ENCODE results near the gene TSPAN9. TPM values are rescaled to one million over a fixed set of nuclear protein-coding genes. Genes with fewer than 3 reads are reported as not detected.

Gene TSPAN9
- polyA plus RNA-seq, 4 donors: 90.1 to 101 (median 97.8) TPM

DNA sequence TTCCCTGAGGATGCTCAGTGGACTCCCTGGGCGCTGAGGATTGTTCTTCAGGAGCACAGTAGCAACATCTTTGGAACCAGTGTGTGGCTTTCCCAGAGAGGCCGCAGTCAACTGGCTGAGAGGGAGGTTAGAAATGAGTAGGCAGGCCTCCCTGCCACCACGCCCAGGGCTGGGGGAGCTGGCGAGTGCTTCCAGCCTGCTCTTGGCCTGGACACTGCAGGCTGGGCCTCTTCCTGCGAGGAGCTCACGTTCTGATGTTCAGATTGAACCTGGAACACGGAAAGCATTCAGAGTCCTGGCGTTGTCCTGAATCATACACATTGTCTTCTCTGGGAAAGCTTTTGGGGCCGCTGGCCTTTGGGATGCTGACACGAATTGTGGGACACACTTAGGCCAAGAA, 15.6 kb downstream of the TSPAN9 start:
- DNase-seq (ENCODE audit: low read depth in 4 of 4, low spot score in 3 of 4): no peak

- peak; percentile 73 to 85 (median 83) for DNase-seq (ENCODE audit: low read depth in 4 of 4, low spot score in 3 of 4)
These were observed 20.1 kb downstream of the TSPAN9 start for GRCh38 chr12:3097186-3097804.

- DNase-seq (ENCODE audit: low read depth in 4 of 4, low spot score in 3 of 4): no peak
These were observed 20.7 kb downstream of the TSPAN9 start for GRCh38 chr12:3097836-3098235.

- no peak for DNase-seq (ENCODE audit: low read depth in 4 of 4, low spot score in 3 of 4)
These were observed 21.3 kb downstream of the TSPAN9 start for GRCh38 chr12:3098436-3098835.

DNA sequence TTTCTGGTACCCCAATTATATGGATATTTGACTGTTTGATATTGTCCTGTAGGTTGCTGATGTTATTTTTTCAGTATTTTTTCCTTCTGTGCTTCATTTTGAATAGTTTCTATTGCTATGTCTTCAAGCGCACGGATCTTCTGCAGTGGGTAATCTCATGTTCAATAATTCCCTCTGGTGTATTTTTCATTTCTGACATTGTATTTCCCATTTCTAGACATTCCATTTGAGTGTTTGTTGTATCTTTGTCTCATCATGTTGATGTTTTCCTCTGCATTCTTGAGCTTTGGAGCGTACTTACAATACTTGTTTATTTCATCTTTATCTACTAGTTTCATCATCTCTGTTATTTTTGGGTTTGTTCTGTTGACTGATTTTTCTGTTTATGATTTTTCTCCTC, 22.0 kb downstream of the TSPAN9 start:
- no peak for DNase-seq (ENCODE audit: low read depth in 4 of 4, low spot score in 3 of 4)

DNA sequence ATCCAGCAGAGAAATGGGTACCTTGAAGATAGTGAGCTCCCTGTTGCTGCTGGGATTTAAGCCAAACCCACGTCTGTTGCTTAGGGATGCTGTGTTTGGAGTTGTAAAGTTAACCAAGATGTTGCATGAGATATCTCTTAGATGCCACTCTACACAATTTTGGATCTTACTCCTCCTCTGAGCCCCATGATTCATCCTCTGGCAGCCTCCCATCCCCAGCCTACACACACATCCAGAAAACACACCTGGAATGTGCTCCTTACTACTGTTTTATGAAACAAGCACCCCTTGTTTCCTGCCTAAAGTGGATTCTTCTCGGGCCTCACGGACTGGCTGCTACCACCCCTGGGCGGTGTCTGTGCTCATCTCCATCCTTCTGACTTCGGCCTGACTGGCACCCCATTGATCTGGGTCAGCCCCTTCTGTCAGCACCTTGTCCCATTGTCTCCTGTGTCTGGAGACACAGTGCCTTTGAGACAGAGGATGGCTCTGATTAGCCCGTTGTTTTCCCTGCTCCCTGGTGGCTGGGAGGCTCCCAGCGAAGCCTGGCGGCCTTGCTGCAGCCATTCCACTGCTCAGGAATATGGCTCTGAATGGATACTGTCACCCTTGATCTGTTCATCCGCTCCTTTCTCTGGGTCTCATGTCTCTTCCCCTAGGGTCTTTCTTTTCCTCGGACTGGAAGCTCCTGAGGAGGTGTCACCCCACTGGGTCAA, 24.3 kb downstream of the TSPAN9 start:
- no peak for DNase-seq (ENCODE audit: low read depth in 4 of 4, low spot score in 3 of 4)

- DNase-seq (ENCODE audit: low read depth in 4 of 4, low spot score in 3 of 4): no peak
These were observed 25.7 kb downstream of the TSPAN9 start for GRCh38 chr12:3102771-3103410.

- DNase-seq (ENCODE audit: low read depth in 4 of 4, low spot score in 3 of 4): no peak
These were observed 26.6 kb downstream of the TSPAN9 start for GRCh38 chr12:3103806-3104205.

DNA sequence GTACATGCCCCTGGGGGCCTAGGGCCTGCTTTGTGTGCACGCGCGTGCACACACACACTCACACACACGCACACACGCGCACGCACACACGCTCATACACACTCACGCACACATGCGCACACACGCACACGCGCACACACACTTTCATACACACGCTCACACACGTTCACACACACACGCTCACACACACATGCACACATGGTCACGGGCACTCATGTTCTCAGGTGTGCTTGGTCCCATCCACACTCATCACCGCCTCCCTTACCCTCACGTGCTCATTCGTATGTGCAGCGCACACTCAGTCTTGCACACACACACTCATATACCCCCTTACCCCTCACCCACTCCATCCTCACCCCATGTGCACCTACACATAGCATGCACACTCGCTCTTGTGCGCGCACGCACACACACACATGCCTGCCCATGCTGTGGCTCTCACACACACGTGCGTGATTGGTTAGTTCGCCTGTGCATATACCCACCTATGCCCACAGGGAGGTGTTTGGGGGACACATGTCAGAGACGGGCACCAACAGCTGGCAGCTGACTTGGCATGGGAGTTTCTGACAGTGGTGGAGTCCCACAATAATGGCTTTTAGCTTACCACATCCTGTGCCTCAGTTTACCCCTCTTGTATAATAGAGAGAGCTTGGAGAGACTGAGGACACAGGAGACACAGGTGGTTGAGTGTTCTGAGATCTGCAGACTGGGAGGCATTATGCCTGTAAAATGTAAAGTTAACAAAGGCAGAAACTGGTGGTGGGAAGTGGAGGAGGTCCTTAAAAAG, 28.7 kb downstream of the TSPAN9 start:
- DNase-seq (ENCODE audit: low read depth in 4 of 4, low spot score in 3 of 4): no peak

GRCh38 chr12:3106579-3106978, 29.4 kb downstream of the TSPAN9 start:
- no peak for DNase-seq (ENCODE audit: low read depth in 4 of 4, low spot score in 3 of 4)

GRCh38 chr12:3107071-3107583, 29.9 kb downstream of the TSPAN9 start:
- no peak for DNase-seq (ENCODE audit: low read depth in 4 of 4, low spot score in 3 of 4)

DNA sequence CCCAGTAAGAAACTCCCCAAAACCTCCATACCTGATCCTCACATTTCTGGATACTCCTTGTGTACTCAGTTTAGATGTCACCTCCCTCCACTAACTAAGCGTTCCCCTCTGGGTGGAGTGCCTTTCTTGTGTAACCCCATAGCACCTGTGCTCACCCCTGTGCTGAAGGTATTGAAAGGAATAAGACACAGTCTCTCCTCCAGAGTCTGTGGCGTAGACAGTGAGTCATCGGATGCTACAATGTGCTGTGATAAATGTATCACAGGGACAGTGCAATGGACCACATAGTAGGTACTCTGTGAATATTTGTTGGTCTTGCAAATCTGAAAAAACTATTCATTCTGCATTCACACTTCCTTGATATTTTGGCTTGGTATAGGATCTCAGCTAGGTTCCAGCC, 30.8 kb downstream of the TSPAN9 start:
- DNase-seq (ENCODE audit: low read depth in 4 of 4, low spot score in 3 of 4): no peak

DNA sequence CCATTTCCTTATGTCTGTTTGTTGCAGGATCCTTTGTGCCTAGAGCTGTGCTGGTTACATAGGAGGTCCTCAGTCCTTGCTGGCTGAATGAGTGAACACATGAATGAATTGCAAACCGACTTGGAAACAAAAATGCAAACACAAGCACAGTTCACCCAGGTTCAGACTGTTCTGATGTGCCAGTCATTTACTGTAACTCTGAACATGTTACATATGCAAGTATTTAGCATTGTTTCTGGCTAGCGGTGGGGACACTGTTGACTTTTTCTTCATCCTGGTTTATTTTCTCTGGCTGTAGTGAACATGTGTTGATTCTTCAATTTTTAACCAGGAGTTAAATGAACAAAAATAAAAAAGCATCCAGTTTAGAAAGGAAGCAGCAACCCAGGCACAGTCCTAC, 33.4 kb downstream of the TSPAN9 start:
- DNase-seq (ENCODE audit: low read depth in 4 of 4, low spot score in 3 of 4): no peak

DNA sequence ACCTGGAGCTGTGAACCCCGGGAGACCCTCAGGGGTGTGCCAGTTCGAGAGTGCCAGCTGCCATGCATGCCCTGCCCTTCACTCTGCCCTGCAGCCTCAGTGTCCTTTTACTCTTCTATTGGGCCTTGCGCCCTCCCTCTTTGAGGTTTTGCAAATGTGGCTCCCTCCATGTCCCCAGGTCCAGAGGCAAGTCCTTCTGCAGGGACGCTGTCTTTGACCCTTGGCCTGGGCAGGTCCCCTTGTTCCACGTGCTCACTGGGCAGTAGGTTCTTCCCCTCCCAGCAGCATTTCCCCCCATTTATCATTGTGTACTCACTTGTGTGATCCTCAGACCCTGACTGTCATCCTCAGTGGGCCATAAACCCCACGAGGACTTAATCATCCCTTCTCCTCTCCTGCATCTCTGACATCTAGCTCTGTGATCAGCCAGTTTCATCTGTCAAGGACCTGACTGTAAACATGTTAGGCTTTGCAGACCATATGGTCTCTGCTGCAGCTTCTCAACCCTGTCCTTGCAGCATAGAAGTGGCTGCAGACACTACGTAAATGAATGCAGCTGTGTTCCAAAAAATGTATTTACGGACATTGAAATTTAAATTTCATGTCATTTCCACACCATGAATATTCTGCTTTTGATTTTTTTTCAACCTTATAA, 36.6 kb downstream of the TSPAN9 start:
- no peak for DNase-seq (ENCODE audit: low read depth in 4 of 4, low spot score in 3 of 4)

- no peak for DNase-seq (ENCODE audit: low read depth in 4 of 4, low spot score in 3 of 4)
These were observed 37.5 kb downstream of the TSPAN9 start for GRCh38 chr12:3114671-3115070.

DNA sequence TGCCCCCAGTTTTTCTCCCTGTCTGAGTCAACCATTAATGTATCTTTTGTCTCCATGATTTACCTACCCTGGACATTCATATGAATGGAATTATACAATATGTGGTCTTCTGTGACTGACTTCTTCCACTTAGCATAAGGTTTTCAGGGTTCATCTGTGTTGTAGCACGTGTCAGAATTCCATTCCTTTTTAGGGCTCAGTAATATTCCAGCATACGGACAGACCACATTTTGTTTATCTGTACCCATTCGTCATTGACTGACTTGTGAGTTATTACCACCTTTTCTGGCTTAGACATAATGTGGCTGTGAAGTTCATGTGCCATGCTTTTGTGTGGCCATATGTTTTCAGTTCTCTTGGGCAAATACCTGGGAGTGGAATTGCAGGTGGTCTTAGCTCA, 37.9 kb downstream of the TSPAN9 start:
- DNase-seq (ENCODE audit: low read depth in 4 of 4, low spot score in 3 of 4): no peak

GRCh38 chr12:3116106-3116844, 39.1 kb downstream of the TSPAN9 start:
- DNase-seq (ENCODE audit: low read depth in 4 of 4, low spot score in 3 of 4): no peak

- DNase-seq (ENCODE audit: low read depth in 4 of 4, low spot score in 3 of 4): no peak
These were observed 40.0 kb downstream of the TSPAN9 start for GRCh38 chr12:3117144-3117581.

GRCh38 chr12:3117591-3118015, 40.4 kb downstream of the TSPAN9 start:
- no peak for DNase-seq (ENCODE audit: low read depth in 4 of 4, low spot score in 3 of 4)

All from right renal pelvis (tissue), 4 donors.